Esophagus (tissue), 2 donors: ENCODE measurements around the gene ALDH3B2. TPM values are rescaled to one million over a fixed set of nuclear protein-coding genes. Genes with fewer than 3 reads are reported as not detected.

Source experiments
- H3K27ac ChIP-seq, 2 donors: one replicate each; pipeline ENCODE4 v1.5.1; 2013; ENCODE audit warnings: low read depth in 2 of 2, mild to moderate bottlenecking in 2 of 2, inconsistent platforms in 1 of 2, low read length in 1 of 2, moderate library complexity in 1 of 2
- H3K27me3 ChIP-seq, 2 donors: one replicate each; pipeline ENCODE4 v1.6.1; 2013; ENCODE audit warnings: low read length in 2 of 2, control low read depth in 1 of 2, mild to moderate bottlenecking in 1 of 2; ENCODE audit not compliant: insufficient read depth in 2 of 2, control insufficient read depth in 1 of 2
- H3K36me3 ChIP-seq, 2 donors: one replicate each; pipeline ENCODE4 v1.6.1; 2013; ENCODE audit warnings: low read length in 1 of 2; ENCODE audit not compliant: control insufficient read depth in 2 of 2, insufficient read depth in 2 of 2
- H3K4me1 ChIP-seq, 2 donors: one replicate each; pipeline ENCODE4 v1.6.1; 2013; ENCODE audit warnings: low read length in 1 of 2; ENCODE audit not compliant: control insufficient read depth in 2 of 2, insufficient read depth in 2 of 2
- H3K4me3 ChIP-seq, 2 donors: one replicate each; pipeline ENCODE4 v1.5.1; 2013; ENCODE audit warnings: low read length in 2 of 2, mild to moderate bottlenecking in 2 of 2, low read depth in 1 of 2, moderate library complexity in 1 of 2
- H3K9me3 ChIP-seq, 2 donors: one replicate each; pipeline ENCODE4 v1.6.1; 2013; ENCODE audit warnings: mild to moderate bottlenecking in 2 of 2, low read depth in 1 of 2, low read length in 1 of 2, moderate library complexity in 1 of 2; ENCODE audit not compliant: control insufficient read depth in 2 of 2, insufficient read depth in 1 of 2
- WGBS, 2 donors: extraction: QIAGEN DNeasy Blood & Tissue Kit; methylation state at CpG; one replicate each; pipeline ENCODE4 v1.1.7; 2013; 5-methylcytosine and 5-hydroxymethylcytosine counted together
- polyA plus RNA-seq, 2 donors: library from polyadenylated mRNA; stranded (reverse); fragments of 200-250 nt; gene quantifications; one replicate each; pipeline ENCODE4 v1.2.3, GENCODE V29; 2013
- donor health status: healthy with polysubstance abuse.
- donor health status: Bipolar disorder and iron deficiency.

Gene ALDH3B2
- polyA plus RNA-seq, 2 donors = 62.8 to 120 TPM

GRCh38 chr11:67617243-67617953, 57.0 kb downstream of the ALDH3B2 start:
- Histone ChIP-seq H3K36me3 (peaks cover 3 to 6% of the 10 kb centered on the region in 2 donors), H3K27me3 (no peaks in the 10 kb centered on the region), H3K27ac (no peak overlapping the region), H3K4me1 (peaks cover 0 to 18% of the 10 kb centered on the region in 2 donors), H3K9me3 (no peaks in the 10 kb centered on the region), H3K4me3 (no peak overlapping the region)
- WGBS, 2 donors = 80 to 82% methylated on average over 7 of the region's 7 CpGs

- H3K4me3 ChIP-seq = no peak overlapping the region
- 39 to 46% methylated on average over 9 to 11 of the region's 11 CpGs for WGBS, 2 donors
- H3K27ac ChIP-seq = no peak overlapping the region
- H3K36me3 ChIP-seq = peaks cover 10 to 11% of the 10 kb centered on the region in 2 donors
- H3K27me3 ChIP-seq = no peaks in the 10 kb centered on the region
- H3K4me1 ChIP-seq = peaks cover 0 to 18% of the 10 kb centered on the region in 2 donors
- no peaks in the 10 kb centered on the region for H3K9me3 ChIP-seq
Observed at GRCh38 chr11:67616431-67617242, 57.8 kb downstream of the ALDH3B2 start.

- Histone ChIP-seq H3K27me3 (no peaks in the 10 kb centered on the region), H3K9me3 (no peaks in the 10 kb centered on the region), H3K4me1 (peaks cover 0 to 18% of the 10 kb centered on the region in 2 donors), H3K36me3 (peaks cover 18% of the 10 kb centered on the region in 2 donors), H3K27ac (no peak overlapping the region), H3K4me3 (no peak overlapping the region)
- 29 to 33% methylated on average over 27 to 34 of the region's 34 CpGs for WGBS, 2 donors
Observed at GRCh38 chr11:67615728-67616430, 58.5 kb downstream of the ALDH3B2 start.

- H3K4me3 ChIP-seq = no peak overlapping the region
- no peaks in the 10 kb centered on the region for H3K9me3 ChIP-seq
- H3K36me3 ChIP-seq = peaks cover 25% of the 10 kb centered on the region in 2 donors
- peak overlapping the region in 1 of 2 donors; percentile 71 for H3K27ac ChIP-seq
- 82 to 85% methylated on average over 18 of the region's 18 CpGs for WGBS, 2 donors
- peaks cover 0 to 18% of the 10 kb centered on the region in 2 donors for H3K4me1 ChIP-seq
- H3K27me3 ChIP-seq = no peaks in the 10 kb centered on the region
Observed at GRCh38 chr11:67614730-67615714, 59.4 kb downstream of the ALDH3B2 start.

GRCh38 chr11:67613960-67614715, 60.3 kb downstream of the ALDH3B2 start:
- peak overlapping the region; percentile 26 to 45 for H3K4me3 ChIP-seq
- 10 to 14% methylated on average over 23 of the region's 23 CpGs for WGBS, 2 donors
- H3K27me3 ChIP-seq = no peaks in the 10 kb centered on the region
- peaks cover 29% of the 10 kb centered on the region in 2 donors for H3K36me3 ChIP-seq
- H3K4me1 ChIP-seq = peaks cover 0 to 18% of the 10 kb centered on the region in 2 donors
- no peaks in the 10 kb centered on the region for H3K9me3 ChIP-seq
- H3K27ac ChIP-seq = peak overlapping the region; percentile 70 to 71

- Histone ChIP-seq H3K9me3 (no peaks in the 10 kb centered on the region), H3K4me1 (peaks cover 0 to 18% of the 10 kb centered on the region in 2 donors), H3K4me3 (no peak overlapping the region), H3K36me3 (peaks cover 29 to 31% of the 10 kb centered on the region in 2 donors), H3K27ac (peak overlapping the region; percentile 70 to 71), H3K27me3 (no peaks in the 10 kb centered on the region)
- WGBS, 2 donors = 77 to 79% methylated on average over 17 of the region's 17 CpGs
Observed at GRCh38 chr11:67613313-67613959, 61.0 kb downstream of the ALDH3B2 start.

- Histone ChIP-seq H3K4me1 (peaks cover 0 to 20% of the 10 kb centered on the region in 2 donors), H3K9me3 (no peaks in the 10 kb centered on the region), H3K36me3 (peaks cover 29 to 31% of the 10 kb centered on the region in 2 donors)
Observed at GRCh38 chr11:67612751-67613150, 61.7 kb downstream of the ALDH3B2 start.

More at GRCh38 chr11:67612751-67613150, 61.7 kb downstream of the ALDH3B2 start:
- Histone ChIP-seq H3K27me3 (no peaks in the 10 kb centered on the region), H3K4me3 (no peak overlapping the region), H3K27ac (peak overlapping the region in 1 of 2 donors; percentile 17)
- 88 to 93% methylated on average over 13 of the region's 13 CpGs for WGBS, 2 donors
